HG03460 (cell line): ENCODE measurements around the gene FSCN2.

Source experiments
- ATAC-seq: cut with Tn5 transposase; IDR thresholded peaks from one replicate; pipeline ENCODE4 v1.9.1; 2021; ENCODE audit not compliant: unreplicated experiment

FSCN2 gene

DNA sequence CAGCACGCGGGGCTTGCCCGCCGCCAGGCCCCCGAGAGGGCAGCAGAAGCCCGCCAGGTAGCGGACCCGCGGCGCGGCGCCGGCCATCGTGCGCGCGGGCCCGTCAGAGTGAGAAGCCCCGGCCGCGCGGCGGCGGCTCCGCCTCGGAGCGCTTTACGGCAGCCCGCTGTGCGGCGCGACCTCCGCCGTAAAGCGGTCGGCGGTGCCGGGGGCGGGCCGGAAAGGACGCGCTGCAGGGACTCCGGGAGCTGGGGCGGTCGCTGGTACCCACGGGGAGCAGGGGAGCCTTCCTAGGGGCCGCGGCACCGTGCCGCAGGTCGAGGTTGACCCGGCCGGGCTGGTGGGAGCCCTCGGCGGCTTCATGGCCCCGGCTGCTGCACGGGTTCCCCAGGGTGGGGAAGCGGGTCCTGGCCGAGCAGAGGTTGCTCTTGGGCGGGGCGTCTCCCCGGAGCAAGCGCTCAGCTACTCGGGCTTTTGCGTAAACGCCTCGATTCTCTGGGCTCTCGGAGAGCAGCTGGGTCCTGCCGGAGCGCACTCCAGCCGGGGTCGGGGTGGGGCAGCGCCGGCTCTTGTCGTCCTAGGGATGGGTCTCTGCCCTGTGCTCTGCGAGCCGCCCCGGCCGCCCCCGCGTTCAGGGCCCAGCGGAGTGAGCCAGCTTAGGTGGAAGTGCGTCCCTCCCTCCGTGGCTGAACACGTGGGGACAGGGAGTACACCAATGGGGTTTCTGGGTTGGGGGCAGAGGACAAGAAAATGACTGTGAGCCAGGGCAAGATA is 24.3 kb downstream of the FSCN2 start, which contains the start of gene FAAP100:
Gene FAAP100 (minus strand): TSS at position 110 of the 774 bp plus-strand sequence. CDS start 23 bp downstream, at position 87.
- peak; percentile 35 for ATAC-seq

DNA sequence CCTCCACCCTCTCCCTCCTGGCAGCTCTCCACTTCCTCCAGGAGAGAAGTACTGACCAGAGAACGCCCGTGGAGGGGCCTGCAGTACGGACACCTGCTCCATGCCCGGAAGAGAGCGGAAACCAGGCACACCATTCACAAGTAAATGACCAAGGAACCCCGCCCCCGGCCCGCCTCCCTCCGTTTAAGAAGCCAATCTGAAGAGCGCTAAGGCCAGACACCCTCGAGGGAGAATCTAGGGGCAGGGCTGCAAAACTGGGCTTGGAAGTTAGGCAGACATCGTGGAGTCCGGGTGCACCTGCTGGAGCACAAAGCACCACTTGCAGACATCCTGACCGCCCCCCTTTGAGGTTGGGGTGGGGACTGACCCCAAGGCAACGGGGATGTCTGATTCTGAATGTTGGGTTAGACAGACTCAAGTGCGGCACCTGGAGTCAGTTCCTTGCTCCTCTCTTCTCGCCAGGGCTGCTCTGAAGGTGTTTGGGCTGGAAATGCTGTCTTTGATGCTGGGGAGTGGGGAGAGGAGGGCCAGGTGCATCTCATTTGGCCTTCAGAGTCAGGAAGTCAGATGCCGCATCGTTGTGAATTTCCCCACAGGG is 24.9 kb downstream of the FSCN2 start:
- peak; percentile 42 for ATAC-seq

DNA sequence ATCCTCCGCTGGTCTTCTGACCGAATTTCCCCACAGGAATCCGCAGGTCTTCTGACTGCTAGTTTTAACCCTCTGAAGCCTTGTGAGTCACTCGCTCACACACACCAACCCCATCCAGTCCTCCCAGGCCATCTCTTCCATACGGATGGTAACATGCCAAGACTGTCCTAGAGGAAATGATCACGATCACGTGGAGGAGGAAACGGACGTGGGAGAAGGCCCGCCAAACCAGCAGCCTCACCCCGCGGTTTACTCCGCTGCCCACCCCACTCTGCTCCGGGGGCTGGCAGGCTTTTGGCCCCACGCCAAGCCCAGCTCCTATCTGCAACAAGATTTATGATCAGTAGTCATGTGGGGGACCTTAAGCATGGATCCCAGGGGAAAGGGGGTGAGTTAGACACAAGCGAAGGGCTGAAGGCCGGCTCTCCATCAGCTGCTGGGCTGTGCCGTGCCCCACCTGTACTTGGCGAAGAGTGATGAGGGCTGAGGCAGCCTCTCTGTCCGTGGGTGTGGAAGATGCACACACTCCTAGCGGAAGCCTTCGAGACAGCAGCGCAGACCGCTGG is 25.5 kb downstream of the FSCN2 start:
- ATAC-seq, result no peak

DNA sequence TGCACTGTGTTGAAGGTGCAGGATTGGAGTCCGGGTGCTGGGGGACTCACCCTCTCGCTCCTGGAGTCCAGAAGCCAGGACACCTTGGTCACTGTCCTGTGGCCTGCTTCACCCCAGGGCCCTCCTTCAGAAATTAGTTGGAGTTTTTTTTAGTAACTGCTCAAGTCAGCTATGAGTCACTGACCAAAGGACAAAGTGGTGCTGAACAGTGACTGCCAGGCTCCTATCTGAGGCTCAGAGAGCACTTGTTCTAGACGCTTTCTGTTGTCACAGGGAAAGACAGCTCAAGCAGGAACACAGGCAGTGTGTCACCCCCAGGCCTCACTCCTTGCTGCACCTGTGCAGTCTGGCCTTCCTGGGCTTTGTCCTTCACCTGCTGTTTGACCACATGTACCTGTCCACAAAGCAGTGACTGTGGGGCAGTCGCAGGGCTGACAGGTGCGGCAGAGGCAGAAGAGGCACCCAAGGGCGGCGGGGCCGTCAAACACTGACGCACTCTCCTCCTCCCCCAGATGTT is 28.1 kb downstream of the FSCN2 start:
- no peak for ATAC-seq

DNA sequence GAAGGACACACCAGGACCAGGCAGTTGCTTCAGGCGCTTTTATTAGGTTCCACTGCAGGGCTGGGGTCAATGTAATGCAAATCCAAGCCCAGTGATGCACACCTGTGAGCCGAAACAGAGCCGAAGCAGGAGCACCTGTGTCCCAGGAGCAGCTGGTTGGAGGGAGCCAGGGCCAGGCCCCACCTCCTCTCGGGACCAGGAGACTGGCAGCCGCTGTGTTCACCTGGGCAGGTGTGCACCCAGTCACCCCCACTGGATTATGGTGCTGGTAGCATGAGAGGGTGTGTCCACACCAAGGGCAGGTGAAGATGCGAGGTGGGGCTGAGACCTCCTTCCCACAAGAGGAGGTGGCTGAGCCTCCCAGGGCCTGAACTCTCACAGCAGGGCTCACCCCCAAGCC is 28.7 kb downstream of the FSCN2 start:
- ATAC-seq, result no peak

DNA sequence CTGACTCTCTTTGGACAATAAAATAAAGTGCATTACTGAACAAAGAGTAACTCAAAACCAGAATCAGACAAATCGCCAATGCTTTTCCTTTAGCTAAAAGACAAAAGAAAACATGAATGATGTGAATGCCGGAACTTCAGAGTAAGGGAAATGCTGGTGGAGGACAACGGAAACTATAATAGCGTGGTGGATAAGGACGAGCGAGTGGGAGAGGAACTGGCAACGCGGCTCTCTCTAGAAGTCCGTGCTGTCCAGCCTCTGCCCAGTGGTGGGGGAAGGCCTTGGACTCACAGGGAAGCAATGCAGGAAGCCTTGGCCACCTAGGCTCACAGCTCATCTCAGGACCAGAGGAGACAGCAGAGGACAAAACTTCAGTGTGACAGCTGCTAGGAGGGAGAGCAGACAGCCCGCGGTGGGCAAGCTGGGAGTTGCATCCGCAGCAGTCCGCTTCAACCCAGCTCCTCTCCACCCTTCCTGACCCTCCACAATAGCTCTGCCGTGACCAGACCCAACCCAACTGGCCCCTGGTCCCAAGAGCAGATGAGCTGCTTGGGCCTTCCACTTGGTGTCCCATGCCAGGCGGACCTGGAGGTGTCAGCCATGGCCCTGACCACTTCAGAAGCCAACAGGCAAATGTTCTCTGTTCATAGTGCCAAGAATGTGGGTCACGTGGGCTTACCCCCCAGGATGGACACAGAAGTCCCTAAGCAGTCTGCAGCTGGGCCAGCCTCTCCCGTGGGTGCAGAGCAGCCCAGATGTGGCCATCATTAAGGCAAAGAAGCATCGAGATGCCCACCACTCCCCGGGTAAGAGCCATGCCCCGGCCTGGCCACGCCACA is 29.3 kb downstream of the FSCN2 start:
- no peak for ATAC-seq

DNA sequence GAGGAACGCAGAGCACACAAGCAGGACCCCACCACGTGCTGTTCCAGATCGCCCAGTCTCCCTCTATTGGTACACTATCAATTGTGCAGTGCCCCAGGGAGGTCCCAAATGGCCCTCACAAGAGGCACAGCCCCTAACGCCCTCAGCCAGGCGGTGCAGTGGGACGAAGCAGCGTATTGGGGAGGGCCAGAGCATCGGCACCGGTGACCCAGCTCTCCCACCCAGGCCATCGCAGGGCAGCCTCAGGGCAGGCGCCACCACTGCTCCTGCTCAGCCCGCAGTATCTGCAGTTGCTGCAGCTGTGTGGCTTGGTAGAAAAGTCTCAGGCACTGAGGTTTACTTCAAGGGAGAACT is 29.9 kb downstream of the FSCN2 start:
- ATAC-seq, result no peak

DNA sequence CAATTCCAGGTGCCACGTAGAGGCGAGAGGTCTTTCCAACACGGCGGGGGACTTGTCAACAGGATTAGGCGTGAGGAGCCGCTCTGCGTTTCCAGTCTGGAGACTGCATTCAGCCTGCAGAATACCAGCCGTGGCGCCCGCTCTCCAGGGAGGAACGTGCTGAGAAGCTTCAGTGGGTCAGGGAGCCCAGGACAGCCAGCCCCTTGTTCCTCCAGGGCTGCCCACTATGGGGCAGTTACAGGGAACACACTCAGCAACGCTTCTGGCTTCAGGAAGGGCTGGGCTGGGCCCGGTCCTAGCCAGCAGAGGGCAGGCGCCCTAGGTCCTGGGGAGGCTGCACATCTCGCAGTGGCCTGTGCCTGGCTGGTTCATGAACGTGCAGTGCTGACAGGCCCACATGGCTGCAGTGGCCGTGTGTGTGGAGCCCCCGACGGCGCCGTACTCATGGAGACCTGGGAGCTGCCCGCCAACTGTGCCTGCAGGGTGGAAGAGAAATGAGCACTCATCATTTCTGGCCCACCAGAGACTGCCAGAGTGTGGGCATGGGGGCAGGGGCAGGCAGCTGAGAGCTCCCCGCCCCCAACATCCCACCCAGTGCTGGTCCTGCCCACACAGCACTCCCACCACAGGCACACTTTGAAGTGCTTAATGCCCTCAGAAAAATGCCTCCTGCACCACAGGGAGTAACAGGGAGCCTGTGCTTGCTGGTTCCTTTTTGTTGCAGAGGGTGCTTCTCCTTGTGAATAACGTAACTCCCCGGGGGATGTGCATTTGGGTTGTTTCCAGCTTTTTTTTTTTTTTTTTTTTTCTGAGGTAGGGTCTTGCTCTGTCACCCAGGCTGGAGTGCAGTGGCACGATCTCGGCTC is 31.0 kb downstream of the FSCN2 start:
- no peak for ATAC-seq

DNA sequence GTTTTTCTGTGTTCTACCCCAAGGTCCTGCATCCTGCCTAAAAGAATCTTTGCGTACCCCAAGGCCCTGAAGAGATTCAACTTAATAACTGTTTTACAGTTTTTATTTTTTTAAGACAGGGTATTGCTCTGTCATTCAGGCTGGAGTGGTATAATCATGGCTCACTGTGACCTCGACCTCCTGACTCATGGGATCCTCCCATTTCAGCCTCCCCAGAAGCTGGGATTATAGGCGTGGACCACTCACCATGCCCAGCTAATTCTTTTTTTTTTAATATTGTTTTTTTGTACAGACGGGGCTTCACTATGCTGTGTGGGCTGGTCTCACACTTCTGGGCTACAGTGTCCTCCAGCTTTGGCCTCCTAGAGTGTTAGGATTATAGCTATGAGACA is 33.3 kb downstream of the FSCN2 start:
- no peak for ATAC-seq

DNA sequence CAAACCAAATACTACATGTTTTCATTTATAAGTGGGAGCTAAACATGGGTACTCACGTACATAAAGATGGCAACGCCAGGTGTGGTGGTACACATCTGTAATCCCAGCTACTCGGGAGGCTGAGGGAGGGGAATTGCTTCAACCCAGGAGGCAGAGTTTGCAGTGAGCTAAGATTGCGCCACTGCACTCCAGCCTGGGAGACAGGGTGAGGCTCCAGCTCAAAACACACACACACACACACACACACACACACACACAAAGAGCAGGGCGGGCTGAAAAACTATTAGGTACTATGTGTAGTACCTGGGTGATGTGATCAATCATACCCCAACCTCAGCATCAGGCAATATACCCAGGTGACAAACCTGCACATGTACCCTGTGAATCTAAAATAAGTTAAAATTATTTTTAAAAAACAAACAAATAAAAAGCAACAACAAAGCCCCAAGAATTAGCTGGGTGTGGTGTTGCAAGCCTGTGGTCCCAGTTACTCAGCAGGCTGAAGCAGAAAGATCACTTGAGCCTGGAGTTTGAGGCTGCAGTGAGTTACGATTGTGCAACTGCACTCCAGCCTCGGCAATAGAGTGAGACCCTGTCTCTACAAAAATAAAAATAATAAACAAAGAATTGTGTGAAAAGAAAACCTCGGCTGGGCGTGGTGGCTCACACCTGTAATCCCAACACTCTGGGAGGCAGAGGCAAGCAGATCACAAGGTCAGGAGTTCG is 35.8 kb downstream of the FSCN2 start:
- ATAC-seq, result no peak

DNA sequence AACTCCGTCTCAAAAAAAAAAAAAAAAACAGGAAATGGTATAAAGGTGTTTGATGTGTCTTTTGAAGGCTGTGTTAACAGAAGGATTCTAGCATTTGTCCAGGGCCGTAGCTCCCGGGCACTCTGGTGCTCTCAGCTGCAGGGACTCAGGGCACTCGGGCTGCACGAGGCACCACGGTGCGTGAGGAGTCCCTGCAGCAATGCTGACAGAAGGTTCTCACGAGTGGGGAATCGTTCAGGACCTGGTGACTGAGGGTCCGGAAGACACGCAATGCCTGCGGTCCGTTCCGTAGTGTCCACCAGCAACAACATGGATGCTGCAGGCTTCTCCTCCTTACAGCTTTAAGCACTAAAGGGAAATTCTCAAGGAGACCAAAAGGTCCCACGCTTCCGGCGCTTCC is 36.6 kb downstream of the FSCN2 start:
- ATAC-seq, result no peak

DNA sequence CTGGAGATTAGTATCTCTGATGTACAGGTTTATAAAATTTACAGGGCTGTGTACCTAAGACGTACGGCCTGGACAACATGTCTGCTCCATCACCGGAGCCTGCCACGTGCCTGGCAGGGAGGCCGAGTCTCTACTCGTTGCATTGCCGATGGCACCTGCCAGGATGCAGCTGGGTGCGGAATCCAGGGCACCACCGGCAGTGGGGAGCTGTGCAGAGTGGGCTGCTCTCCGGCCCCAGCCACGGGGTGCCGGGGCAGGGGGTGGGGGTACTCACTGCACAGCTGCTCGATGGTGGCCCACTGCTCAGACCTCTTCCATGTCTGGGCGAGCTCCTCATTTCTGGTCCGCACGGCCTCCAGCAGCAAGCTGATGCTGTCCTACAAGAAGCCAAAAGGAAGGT is 37.1 kb downstream of the FSCN2 start:
- no peak for ATAC-seq

DNA sequence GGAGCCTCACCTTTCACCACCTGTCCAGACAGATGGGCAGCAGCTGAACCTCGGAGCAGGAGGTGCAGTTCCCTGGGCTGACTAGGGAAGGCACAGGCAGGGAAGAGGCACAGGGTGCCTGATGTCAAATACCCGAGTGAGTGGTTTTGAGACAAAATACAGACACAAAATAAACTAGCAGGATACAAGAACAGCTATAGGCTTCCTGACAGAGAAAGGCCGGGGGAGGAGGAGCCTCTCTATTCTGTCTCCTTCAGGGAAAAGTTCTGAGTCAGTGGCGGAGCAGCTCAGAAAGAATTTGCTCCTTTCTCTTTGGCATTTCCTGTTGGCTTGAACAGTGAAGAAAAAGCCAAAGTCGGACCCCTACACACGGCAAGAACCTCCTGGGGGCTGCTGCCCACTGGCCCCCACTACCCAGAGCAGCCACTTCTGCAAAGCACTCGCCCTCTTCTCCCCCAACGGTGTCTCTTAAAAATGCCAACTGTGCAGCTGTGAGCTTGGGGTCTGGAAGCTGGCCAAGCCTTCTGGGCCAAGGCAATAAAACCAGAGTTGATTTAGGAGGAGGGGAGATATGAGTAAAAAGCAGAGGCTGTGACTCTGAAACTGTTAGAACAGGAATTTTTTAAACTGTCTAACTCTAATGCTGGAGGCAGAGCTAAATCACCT is 38.4 kb downstream of the FSCN2 start:
- ATAC-seq, result no peak

DNA sequence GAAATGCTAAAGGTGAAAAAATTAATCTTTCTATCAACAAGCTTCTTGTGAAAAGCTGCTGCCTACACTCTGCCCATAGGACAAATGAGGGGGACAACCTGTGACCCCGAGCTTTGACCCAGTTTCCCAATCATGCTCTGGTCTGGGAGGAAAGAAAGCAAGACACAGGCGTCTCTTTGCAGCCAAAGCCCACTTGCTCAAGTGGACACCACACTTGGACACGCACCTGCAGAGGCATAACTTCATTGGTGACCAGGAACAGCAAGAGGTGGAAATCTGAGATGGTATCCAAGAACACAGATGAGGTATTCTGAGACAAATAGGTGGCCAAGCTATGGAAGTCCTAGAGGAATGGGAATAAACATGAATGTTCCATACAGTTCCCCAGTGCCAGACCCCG is 39.0 kb downstream of the FSCN2 start:
- no peak for ATAC-seq

DNA sequence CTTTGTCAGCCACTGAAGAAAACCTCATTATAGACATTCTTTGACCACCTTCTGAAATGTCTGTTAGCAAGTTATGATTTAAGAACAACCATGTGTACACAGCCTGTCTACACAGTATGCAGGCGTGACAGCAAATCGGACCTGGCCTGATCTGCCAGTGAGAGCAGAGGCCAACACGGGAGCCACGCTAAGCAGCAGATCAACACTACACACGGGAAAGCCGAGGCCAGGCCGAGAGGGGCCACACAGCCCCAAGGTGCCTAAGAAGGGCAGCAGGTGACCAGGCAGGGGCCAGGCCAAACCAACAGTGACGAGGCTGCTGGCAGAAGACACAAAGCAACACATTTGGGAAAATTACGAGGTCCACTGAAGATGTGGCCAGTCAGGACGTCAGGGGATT is 40.2 kb downstream of the FSCN2 start:
- no peak for ATAC-seq

DNA sequence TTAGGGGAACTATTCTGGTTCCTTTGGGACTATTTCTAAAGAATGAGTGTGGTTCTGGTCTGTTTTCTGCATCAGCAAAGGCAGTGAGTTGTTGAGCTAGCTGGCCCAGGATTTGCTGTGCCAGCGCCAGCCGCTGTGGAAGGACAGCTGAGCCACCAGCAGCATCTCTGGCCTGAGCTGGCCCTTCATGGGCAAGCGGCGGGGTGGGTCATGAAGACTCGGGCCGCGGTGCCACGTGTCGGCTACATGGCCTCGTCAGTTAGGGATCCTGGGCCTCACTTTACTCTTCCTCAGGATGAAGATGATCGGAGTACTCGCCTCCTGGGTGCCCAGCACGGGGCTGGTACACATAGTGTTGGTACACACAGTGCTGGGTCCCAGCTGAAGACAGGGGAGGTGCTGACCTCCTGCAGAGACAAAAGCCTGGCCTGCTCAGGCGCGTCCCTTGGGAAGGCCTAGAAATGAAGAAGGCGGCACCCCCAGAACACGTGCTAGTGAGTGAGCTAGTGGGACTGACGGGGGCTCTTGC is 41.9 kb downstream of the FSCN2 start:
- no peak for ATAC-seq

DNA sequence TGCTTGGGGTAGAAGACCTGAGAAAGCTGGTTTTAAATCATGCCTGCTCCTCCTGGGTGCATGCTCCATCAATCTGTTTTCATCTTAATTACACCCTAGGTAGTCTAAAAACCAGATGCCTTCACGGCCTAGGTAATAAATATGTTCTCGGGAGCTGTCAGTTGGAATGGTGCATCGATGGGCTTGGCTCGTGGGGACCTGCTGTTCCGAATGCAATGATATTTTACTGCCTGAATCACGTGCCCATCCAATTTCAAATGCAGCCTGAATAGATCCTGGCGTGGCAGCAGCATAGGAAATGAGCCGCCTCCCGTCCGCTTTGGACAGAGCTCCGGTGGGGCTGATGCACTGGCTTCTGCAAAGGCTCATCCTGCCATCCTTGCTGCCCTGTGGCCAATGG is 42.8 kb downstream of the FSCN2 start:
- ATAC-seq, result no peak

DNA sequence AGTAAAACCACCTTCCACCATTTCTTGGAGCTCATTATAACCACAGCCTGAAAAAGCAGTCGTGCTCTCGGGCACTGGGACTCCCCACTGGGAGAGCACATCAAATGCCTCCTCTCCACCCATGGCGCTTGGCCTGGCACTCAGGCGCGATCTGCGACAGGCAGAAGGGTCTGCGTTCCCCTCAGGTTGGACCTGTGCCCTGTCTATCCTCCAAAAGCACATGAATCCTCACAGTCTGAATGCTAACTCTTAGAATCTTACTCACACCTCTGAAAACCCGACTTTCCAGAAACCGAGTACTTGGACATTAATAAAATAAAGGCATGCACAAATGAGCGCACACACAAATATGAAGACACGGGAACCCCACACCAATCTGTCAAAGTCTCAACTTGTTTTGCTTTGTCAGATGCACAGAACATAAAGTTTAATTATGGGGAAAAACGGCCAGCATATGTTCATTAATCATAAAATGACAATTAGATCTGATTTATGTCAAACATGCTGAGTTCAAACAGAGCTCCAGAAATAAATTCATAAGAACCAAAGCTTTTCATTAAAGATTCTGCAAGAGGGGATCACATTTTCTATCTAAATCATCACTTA is 44.5 kb downstream of the FSCN2 start:
- ATAC-seq, result no peak
